Tibial nerve (tissue), 4 donors: ENCODE results near the gene SYT3. TPM values are rescaled to one million over a fixed set of nuclear protein-coding genes. Genes with fewer than 3 reads are reported as not detected.
"Not testable (repeated sequence)": the region's sequence is repeated elsewhere in the genome, so short reads cannot be mapped to it uniquely, and the experiment has no call there.

Experiments
- DNase-seq, 2 donors: peaks; one replicate each; pipeline ENCODE4 v3.0.0-alpha.2; 2019; ENCODE audit warnings: low spot score in 2 of 2
- H3K27ac ChIP-seq, 4 donors: fragments of 200-600 bp; sonication (generic) in 3 of 4; one replicate each; pipeline ENCODE4 v1.5.1; 2017 to 2019; ENCODE audit warnings: mild to moderate bottlenecking in 1 of 4
- H3K27me3 ChIP-seq, 2 donors: fragments of 200-600 bp; sonication (generic) in 1 of 2; one replicate each; pipeline versions ENCODE4 v1.5.1 to v1.6.0; 2017 to 2019
- H3K36me3 ChIP-seq, 3 donors: fragments of 200-600 bp; sonication (generic); one replicate each; pipeline ENCODE4 v1.5.1; 2018 to 2019
- H3K4me1 ChIP-seq, 4 donors: fragments of 200-600 bp; sonication (generic) in 3 of 4; one replicate each; pipeline ENCODE4 v1.5.1; 2017 to 2019
- H3K4me3 ChIP-seq, 4 donors: fragments of 200-600 bp; sonication (generic) in 3 of 4; one replicate each; pipeline ENCODE4 v1.5.1; 2017 to 2019; ENCODE audit warnings: mild to moderate bottlenecking in 1 of 4, moderate library complexity in 1 of 4
- H3K9me3 ChIP-seq, 4 donors: fragments of 200-600 bp; sonication (generic) in 3 of 4; one replicate each; pipeline ENCODE4 v1.5.1; 2017 to 2019
- EP300 ChIP-seq, 2 donors: sonication (generic); formaldehyde crosslinking; IDR thresholded peaks; one replicate each; pipeline ENCODE4 v1.6.1; 2017; ENCODE audit warnings: antibody characterized with exemption in 2 of 2, mild to moderate bottlenecking in 1 of 2
- POLR2A ChIP-seq, 2 donors: fragments of 450-650 bp; IDR thresholded peaks; one replicate each; pipeline ENCODE4 v1.6.1; 2017; ENCODE audit warnings: antibody characterized with exemption in 2 of 2, mild to moderate bottlenecking in 2 of 2, moderate library complexity in 2 of 2
- WGBS, 2 donors: methylation state at CpG; one replicate each; pipeline ENCODE4 v1.1.5; 2018; 5-methylcytosine and 5-hydroxymethylcytosine counted together
- total RNA-seq, 4 donors: library from RNA; depleted of rRNA; stranded (reverse); fragments of >200 nt; gene quantifications; one replicate each; pipeline ENCODE4 v1.1.0, GENCODE V29; 2016
- TF ChIP-seq, protein P1 (sequence below), 5 experiments: fragments of 200-600 bp in 3 of 5; fragments of 450-650 bp in 2 of 5; sonication (generic) in 3 of 5; IDR thresholded peaks; one replicate each; pipeline ENCODE4 v1.5.1; 2016 to 2019; ENCODE audit warnings: antibody characterized with exemption in 5 of 5, mild to moderate bottlenecking in 3 of 5, moderate library complexity in 2 of 5

The SYT3 gene
- total RNA-seq, 4 donors from 2014 or later = not detected

DNA sequence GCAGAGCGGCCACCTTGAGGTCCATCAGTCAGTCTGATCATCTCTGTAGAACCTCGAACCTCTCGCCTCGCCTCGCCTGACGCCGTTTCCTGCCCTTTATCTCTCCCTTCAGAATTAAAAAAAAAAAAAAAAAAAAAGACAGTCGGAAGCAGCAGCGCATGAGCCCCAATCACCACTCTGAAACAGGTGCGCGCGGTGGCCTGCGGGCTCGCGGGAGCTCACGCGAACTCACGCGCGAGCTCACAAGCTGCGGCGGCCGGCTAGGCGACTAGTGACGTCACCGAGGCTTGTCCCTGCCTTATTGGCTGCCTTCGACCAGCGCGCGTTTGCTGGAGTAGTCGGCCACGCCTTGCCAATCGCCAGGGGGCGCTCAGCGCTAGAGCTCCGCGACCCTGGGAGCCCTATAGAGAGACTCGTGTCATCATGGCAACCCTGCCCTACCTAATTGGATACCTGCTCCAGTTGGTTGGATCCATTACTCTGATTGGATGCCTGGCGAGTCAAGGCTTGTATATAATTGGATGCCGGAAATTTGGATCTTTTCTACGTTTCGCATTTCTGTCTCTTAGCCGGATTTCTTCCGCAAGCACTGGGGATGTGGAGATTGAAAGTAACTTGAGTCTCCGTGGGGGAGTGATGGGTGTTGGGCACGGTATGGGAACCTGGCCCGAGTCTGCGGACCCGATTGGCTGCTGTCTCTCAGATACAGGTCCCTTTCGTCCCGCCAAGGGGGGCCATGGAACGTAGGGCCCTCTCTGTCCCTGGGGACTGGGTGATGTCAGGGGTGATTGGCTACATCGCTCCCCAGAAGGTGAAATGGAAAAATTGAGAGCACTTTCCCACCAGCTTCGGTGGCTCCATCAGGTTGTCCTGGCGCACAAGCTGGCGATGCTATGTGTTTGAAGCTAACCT lies 31.6 kb downstream of the SYT3 start:
- H3K4me1 ChIP-seq = peaks cover 0 to 4% (median 0%) of the 10 kb centered on the region in 4 donors
- DNase-seq = peak in 1 of 2 donors; percentile 33
- TF ChIP-seq, protein P1, sequence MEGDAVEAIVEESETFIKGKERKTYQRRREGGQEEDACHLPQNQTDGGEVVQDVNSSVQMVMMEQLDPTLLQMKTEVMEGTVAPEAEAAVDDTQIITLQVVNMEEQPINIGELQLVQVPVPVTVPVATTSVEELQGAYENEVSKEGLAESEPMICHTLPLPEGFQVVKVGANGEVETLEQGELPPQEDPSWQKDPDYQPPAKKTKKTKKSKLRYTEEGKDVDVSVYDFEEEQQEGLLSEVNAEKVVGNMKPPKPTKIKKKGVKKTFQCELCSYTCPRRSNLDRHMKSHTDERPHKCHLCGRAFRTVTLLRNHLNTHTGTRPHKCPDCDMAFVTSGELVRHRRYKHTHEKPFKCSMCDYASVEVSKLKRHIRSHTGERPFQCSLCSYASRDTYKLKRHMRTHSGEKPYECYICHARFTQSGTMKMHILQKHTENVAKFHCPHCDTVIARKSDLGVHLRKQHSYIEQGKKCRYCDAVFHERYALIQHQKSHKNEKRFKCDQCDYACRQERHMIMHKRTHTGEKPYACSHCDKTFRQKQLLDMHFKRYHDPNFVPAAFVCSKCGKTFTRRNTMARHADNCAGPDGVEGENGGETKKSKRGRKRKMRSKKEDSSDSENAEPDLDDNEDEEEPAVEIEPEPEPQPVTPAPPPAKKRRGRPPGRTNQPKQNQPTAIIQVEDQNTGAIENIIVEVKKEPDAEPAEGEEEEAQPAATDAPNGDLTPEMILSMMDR (IDR thresholded peaks at IDR 0.05) = peak in 1 of 5 experiments; percentile 20
- no peak for TF ChIP-seq POLR2A (IDR thresholded peaks at IDR 0.05)
- no peak overlapping the region for H3K27ac ChIP-seq
- no peaks in the 10 kb centered on the region for H3K36me3 ChIP-seq
- 22 to 27% methylated on average over 30 to 53 of the region's 56 CpGs for WGBS, 2 donors
- peaks cover 0 to 15% of the 10 kb centered on the region in 2 donors for H3K27me3 ChIP-seq
- H3K9me3 ChIP-seq = peaks cover 0 to 26% (median 0%) of the 10 kb centered on the region in 4 donors
- H3K4me3 ChIP-seq = no peak overlapping the region

DNA sequence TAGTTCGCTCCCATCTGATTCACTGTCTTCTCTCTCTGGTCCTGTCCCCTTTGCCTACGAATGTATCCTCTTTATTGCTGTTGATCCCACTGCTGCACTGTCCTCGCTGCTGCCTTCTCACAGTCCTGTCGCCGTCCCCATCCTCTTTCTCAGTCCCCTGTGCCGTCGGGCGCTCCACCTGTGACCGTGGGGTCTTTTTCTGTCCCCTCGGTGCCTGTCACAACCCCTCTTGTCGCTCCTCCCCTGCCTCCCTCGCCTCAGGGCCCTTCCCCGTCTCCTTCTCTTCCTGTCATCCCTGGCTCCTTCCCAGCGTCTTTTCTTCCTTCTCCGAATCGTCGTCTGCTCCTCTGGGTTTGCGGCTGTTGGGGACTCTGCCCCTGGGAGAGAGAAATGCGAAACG lies 32.3 kb downstream of the SYT3 start:
- DNase-seq = no peak
- Histone ChIP-seq H3K36me3 (no peaks in the 10 kb centered on the region), H3K27me3 (peaks cover 0 to 19% of the 10 kb centered on the region in 2 donors), H3K27ac (no peak overlapping the region), H3K9me3 (peaks cover 0 to 26% (median 0%) of the 10 kb centered on the region in 4 donors), H3K4me3 (no peak overlapping the region), H3K4me1 (peaks cover 0 to 4% (median 0%) of the 10 kb centered on the region in 4 donors)
- TF ChIP-seq POLR2A (IDR thresholded peaks at IDR 0.05) (no peak), EP300 (IDR thresholded peaks at IDR 0.05) (no peak)
- TF ChIP-seq, protein P1 (IDR thresholded peaks at IDR 0.05) = no peak
- 72% methylated on average over 19 to 20 of the region's 20 CpGs for WGBS, 2 donors

DNA sequence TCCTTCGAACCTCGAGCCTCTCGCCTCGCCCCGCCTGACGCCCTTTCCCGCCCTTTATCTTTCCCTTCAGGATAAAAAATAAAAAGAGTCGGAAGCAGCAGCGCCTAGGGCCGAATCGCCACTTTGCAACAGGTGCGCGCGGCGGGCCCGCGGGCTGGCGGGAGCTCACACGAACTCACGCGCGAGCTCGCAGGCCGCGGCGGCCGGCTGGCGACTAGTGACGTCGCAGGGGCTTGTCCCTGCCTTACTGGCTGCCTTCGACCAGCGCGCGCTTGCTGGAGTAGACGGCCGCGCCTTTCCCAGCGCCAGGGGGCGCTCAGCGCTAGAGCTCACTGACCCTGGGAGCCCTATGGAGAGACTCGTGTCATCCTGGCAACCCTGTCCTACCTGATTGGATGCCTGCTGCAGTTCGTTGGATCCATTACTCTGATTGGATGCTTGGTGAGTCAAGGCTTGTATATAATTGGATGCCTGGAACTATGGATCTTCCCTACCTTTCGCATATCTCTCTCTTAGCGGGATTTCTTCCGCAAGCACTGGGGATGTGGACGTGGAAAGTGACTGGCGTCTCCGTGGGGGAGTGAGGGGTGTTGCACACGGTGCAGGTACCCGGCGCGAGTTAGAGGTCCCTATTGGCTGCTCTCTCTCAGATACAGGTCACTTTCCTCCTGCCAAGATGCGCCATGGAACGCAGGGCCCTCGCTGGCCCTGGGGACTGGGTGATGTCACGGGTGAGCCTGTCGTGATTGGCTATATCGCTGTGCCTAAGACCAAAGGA lies 33.4 kb downstream of the SYT3 start:
- H3K4me1 ChIP-seq, H3K36me3 ChIP-seq, DNase-seq, H3K4me3 ChIP-seq, H3K27ac ChIP-seq: not testable (repeated sequence)
- Histone ChIP-seq H3K9me3 (peaks cover 0 to 26% (median 0%) of the 10 kb centered on the region in 4 donors), H3K27me3 (peaks cover 0 to 26% of the 10 kb centered on the region in 2 donors)
- 42 to 76% methylated on average over 15 to 37 of the region's 58 CpGs for WGBS, 2 donors

DNA sequence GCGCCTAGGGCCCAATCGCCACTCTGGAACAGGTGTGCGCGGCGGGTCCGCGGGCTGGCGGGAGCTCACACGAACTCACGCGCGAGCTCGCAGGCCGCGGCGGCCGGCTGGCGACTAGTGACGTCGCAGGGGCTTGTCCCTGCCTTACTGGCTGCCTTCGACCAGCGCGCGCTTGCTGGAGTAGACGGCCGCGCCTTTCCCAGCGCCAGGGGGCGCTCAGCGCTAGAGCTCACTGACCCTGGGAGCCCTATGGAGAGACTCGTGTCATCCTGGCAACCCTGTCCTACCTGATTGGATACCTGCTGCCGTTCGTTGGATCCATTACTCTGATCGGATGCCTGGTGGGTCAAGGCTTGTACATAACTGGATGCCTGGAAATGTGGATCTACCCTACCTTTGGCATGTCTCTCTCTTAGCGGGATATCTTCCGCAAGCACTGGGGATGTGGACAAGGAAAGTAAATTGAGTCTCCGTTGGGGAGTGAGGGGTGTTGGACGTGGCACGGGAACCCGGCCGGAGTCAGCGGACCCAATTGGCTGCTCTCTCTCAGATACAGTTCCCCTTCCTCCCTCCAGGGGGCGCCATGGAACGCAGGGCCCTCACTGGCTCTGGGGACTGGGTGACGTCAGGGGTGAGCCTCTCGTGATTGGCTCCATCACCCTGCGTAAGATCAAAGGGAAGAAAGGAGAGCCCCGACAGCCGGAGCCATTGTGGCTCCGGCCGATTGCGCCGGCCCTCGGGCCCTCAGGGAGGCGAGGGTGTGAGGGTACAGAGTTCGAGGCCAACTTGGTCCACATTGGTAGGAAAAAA lies 35.2 kb downstream of the SYT3 start:
- H3K4me1 ChIP-seq, H3K36me3 ChIP-seq, H3K4me3 ChIP-seq, H3K27ac ChIP-seq, DNase-seq: not testable (repeated sequence)
- H3K9me3 ChIP-seq = peaks cover 0 to 23% (median 0%) of the 10 kb centered on the region in 4 donors
- H3K27me3 ChIP-seq = peaks cover 0 to 26% of the 10 kb centered on the region in 2 donors
- WGBS, 2 donors = 41 to 52% methylated on average over 33 to 44 of the region's 56 CpGs

DNA sequence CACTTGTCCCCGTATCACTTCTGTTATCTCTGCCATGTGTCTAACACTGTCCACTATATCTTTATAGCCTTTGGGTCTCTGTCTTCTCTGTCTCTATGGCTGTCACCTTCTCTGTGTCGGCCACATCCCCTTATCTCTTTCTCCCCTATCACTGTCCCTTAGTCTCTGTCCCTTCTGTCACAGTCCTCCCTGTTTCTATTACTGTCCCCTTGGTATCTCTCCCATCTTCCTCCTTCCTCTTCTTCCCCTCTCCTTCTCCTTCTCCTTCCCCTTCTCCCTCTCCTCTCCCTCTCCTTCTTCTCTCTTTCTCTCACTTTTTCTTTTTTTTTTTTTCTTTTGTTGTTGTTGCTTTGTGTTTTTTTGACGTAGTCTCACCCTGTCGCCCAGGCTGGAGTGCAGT lies 36.7 kb downstream of the SYT3 start:
- TF ChIP-seq, protein P1 (IDR thresholded peaks at IDR 0.05) = no peak
- no peak for TF ChIP-seq POLR2A (IDR thresholded peaks at IDR 0.05)
- Histone ChIP-seq H3K27ac (no peak overlapping the region), H3K27me3 (peaks cover 0 to 26% of the 10 kb centered on the region in 2 donors), H3K4me1 (peaks cover 0 to under 1% (median 0%) of the 10 kb centered on the region in 4 donors), H3K4me3 (no peak overlapping the region), H3K36me3 (no peaks in the 10 kb centered on the region), H3K9me3 (peaks cover 0 to 13% (median 0%) of the 10 kb centered on the region in 4 donors)
- 83 to 89% methylated on average over 4 of the region's 4 CpGs for WGBS, 2 donors
- DNase-seq = no peak
